GM10847 (cell line): Measurements from ENCODE around the gene FERMT1.

Experiments
- POLR2A ChIP-seq: IDR thresholded peaks from 2 replicates; pipeline ENCODE4 v1.6.1; 2011; ENCODE audit not compliant: insufficient read length; ENCODE audit errors: extremely low read depth

FERMT1 gene

DNA sequence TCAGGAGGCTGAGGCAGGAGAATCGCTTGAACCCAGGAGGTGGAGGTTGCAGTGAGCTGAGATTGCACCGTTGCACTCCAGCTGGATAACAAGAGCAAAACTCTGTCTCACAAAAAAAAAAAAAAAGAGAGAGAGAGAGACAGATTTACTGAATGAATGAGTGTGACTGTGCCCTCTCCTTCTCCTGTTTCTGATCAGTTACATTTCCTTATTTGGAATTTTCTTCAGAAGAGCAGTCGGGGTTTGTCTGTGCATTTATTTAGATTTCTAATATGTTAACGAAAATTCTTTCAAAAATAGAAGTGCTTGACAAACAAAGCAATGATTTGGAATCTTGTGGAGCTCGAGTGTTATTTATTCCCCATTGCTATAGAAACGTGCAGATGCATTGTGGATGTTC is 62.6 kb downstream of the FERMT1 start:
- no peak for TF ChIP-seq POLR2A

DNA sequence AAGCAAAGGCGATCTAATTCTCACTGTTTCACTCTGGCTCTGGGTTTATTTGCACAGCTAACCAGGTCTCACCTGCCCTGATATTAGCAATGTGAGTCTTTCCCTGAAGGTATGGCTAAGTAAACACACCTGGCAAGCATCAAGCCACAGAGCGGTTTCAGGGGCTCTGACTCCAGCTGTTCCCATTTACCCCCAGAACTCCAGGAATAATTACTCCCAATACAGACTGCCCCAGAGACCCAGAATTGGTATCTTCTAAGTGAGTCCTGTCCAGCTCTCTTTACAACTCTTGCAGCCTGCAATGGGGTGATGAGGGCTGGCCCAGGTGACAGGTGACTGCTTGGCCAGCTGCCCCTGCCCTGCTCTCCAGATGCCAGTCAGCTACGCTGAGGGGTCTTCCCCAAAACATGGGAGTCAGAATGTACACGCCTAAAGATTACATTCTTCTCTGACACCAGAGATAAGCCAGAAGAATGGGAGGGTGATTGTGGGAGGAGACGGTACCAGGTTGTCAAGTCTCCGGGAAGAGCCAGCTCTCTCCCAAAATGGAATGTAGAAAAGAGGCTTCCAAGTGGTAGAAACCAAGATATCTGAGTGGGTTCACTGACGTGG is 64.0 kb downstream of the FERMT1 start:
- no peak for TF ChIP-seq POLR2A

DNA sequence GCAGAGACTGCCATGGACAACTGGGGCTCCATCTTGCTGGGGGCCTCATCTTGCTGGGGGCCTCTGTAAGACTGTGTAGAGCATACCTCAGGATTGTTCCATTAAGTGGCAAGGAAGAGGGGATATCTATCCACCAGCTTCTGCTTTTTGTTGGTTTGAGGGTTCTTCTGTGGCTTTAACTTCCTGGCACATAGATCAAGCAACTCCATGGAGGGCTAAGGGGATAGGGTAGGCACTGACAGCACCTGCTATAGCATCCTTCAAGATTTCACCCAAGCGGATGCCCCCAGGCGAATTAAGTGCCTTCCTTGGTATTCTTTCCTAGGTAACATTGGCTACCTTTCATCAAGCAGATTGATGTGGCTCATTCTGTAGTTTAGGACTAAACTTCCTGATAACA is 65.1 kb downstream of the FERMT1 start:
- TF ChIP-seq POLR2A = no peak

DNA sequence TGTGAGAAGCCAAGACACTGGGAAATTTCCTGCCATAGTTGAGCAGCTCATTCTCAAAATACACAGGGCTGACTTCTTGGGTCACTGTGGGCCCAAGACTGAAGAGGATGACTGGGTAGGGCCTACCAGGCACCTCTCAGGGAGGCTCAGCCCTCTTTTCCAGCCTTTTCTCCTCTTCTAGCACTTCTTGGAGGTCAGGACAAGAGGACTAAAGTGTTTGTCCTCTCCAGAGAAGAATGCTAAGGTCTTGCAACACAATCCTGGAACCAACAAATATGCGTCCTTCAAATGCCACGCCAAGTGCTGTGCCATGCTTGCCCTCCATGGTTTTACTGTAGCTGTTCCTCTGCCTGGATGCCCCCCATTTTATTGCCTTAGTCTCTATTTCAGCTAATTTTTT is 65.7 kb downstream of the FERMT1 start:
- no peak for TF ChIP-seq POLR2A

DNA sequence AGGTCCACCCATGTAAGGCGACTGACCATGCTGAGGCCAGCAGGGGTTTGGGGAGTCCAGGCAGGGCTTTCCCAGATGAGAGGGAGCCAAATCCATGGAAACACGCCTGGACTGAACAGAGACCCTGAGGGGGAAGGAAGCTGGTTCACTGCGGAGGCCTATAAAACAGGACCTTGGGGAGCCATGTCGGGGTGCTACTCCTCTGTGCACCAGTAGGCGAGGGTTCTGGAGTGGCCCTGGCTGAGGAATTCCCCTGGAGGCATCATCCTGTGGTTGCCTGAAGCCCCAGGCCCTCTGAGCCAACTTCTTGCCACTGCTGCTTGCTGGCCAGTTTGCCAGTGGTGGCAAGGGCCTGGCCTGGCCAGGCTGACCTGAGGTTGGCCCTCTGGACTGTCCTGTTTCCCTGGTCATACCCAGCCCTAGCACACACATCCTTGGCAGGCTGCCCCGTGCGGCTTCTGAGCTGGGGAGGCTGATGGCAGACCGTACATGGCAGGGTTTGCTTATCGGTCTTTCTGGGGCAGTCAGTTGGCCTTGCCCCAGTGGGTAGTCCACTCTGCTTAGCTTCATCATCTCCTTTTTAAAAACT is 66.8 kb downstream of the FERMT1 start:
- TF ChIP-seq POLR2A = no peak

DNA sequence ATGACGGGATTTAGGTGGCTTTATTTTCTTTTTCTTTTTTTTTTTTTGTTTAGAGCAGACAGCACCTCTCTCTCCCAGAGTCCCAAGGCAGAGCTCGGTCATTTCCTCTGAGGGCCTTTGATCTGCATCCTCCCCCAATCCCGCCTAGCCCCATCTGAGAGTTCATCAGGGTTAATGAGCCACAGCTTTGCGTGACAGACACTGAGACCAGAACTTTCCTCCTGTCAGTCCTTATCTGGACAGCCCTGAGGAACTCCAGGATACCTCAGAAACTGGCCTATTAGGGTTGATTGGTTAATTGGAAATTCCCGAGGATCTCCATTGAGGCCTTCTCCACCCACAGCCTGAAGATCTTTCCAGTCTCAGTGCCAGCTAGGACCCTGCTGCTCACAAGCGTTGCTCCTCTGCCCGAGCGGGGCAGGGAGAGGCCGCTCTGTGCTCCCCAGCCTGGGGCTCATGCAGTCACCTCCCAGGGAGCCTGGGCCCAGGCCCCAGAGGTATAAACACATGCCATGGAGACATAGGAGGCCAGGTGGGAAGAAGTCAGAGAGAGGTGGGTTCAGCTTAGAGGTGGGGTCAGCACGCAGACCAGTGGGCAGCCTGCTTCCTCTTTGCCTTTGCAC is 67.6 kb downstream of the FERMT1 start:
- TF ChIP-seq POLR2A = no peak

DNA sequence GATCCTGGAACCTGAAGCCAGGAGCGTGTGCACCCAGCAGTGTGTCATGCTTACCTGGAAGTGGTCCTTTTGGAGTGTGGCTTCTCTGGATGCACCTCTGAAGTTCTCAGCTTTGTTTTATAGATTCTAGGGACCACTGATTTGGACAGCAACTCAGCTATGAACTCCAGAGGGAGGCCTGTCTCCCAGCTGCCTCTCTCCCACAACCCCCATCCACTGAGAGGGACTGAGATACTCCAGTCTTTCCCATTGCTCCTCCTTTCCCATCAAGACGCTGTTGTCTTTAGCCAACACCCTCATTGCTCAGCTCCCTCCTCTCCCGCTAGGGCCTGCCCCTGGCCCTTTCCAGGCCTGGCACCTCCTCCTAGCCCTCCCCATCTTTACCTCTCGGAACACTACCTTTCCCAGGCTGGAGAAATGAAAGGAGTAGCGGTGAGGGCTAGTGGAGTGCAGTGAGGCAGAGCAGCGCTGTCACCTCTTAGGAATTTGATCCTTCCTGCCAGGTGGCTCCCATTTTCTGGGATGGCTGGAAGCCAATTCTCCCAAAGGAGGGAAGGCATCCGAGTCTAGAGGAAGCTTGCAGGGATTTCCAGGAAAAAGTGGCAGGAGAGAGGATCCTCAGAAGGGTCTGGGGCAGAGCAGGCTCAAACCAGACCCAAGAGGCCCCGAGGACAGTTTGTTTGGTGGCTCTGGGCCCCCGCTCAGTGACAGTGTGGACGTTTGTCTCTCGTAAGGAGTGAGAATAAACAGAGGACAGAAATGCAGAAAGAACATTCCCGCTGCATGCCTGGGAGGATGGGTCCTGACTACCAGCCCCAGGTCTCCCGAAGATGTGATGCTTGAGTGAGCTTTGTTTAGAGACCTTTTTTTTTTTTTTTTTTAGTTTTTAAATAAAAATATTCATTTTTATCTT is 68.8 kb downstream of the FERMT1 start, which contains the start of gene LRRN4:
LRRN4 (minus strand) TSS at position 285 of the 913 bp plus-strand sequence. CDS start 1,261 bp downstream, outside the sequence.
- no peak for TF ChIP-seq POLR2A

DNA sequence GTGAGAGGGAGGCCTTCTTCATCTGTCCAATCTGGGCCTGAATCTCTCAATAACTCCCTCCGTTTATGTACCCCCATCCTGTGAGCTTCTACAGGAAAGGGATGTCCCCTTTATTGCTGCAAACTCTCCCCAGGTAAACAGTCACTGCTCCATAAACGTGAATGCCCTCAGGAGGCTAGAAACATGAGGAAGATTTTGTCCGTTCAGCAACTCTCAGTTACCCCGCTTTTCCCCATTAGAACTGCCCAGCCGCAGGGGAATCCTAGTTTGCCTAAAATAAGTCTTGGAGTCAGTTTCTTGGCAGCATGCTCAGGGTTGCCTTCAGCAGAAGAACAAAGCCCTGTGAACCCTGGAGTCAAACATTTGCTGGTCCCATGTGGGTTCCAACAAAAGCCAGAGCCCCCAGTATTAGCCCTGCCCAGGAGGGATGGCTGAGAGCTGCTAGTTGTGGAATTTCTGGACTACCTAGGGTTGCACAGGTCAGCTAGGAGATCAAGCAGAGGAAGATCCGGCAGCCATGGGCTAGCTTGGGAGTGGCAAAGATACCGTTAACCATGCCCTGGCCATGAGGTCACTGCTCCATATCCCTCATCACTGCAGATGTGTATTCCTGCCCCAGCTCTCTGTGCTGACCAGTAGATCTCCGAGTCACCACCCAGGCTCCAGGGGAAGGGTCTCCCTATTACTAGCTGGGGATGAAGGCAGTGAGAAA is 69.6 kb downstream of the FERMT1 start:
- TF ChIP-seq POLR2A = no peak

DNA sequence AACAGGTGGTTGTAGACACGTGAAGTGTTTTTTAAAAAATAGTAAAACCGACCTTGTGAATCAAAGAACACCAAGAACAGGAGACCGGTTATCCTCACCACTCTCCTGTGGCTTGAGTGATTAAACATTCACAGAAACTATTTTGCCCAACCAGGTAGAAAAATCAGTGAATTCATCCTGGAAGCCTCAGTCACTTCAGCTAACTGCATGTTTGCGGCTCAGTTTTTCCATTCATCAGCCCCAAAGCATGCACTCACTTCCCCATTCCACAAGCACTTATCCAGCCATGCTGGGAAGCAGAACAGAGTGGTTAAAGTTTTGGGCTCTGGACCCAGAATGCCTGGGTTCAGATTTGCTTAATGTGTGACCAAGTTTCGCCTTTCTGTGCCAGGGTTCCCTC is 71.3 kb downstream of the FERMT1 start:
- TF ChIP-seq POLR2A = no peak

DNA sequence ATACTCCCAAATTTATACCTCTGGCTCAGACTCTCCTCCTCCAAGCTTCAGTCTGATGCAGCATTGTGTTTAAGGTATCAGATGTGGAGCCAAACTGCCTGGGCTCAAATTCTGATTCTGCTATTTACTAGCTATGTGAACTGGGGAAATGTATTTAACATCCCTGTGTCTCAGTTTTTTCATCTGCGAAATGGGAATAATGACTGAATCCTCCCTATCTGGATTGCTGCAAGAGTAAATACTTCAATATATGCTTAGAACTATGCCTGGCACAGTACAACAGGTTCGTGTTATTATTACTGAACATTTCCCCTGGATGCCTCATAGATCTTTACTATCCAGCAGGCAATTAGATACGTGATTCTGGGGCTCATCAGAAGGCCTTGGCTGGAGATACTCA is 74.4 kb downstream of the FERMT1 start:
- no peak for TF ChIP-seq POLR2A

DNA sequence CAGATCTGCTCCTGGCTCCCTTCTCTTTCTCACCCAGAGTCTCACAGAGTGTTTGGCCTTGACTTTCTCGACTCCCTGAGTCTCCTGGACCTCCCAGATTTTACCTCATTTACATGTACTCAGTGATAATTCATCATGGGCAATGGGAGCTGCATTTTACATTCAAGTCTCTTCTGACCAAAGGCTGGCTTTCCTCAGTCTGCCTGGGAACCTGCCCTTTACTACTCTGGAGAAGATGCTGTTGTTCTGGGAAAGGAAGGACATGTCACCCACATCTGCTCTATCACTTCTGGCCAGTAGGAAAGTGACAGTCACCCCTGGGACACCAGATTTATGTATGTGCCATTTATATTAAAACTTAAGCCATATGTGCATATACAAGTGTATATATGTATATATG is 76.4 kb downstream of the FERMT1 start:
- TF ChIP-seq POLR2A = no peak

DNA sequence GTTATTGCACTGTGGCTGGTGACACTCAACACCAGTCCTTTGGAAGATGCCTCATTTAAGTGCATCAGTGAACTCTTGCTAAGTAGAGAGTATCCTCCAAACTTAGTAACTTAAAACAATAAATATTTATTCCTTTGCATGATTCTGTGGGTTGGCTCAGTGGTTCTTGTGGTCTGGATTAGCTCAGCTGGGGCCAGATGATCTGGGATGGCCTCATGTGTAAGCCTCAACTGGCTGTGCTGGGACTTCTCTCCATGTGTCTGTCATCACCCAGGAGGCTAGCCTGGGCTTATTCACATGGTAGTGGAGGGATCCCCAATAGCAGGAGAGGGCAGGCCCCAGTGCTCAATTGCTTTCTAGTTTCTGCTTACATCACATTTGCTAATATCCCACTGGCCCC is 77.3 kb downstream of the FERMT1 start:
- no peak for TF ChIP-seq POLR2A

DNA sequence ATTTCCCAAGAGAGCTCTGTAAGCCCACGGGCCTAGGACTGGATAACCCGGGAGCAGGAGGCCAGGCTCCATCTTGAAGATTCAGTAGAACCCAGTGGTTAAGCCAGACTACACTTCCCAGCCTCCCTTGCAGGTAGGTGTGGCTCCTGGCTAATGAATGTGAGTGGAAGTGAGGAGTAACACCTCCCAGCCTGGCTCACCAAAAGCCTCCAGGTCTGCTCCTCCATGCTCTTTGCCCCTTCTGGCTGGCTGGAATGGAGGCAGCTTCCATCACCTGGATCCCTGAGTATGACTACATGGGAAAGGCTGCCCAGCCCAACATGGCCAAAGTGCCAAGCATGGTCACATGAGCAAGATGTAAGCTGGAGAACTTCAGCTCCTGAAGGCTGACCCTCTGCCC is 78.7 kb downstream of the FERMT1 start:
- TF ChIP-seq POLR2A = no peak

DNA sequence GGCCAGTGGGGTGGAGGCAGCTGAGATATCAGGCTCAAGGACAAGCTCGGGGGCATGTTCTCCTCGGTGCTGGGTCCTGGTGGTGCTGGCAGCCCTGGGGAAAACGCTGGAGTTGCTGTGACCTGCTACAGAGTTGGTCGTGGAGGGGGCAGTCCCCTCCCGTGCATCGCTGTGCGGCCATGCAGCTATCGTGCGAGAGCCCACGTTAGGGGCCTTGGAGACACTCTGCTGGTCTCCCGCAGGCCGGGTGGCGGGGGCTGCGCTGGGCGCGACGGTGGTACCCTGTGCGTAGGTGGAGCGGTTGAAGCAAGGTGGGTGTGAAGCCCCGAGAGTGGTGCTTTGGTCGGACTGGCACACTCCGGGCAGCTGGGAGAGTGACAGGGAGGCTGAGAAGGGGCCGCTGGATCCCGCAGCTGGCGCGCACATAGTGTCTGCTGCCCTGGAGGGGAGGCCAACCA is 81.0 kb downstream of the FERMT1 start:
- no peak for TF ChIP-seq POLR2A
